Stimulated activated effector memory CD8-positive, alpha-beta T cell treated with anti-CD3 and anti-CD28 coated beads, Interleukin-12 subunit alpha, Interleukin-12 subunit beta, amount 100 ng/mL, for 72 hours (primary cell): Measurements from ENCODE around the gene DTNA.
A peak's percentile ranks its signal among the peaks of the same experiment; 100 is the strongest.
"Not testable (repeated sequence)": the region's sequence is repeated elsewhere in the genome, so short reads cannot be mapped to it uniquely, and the experiment has no call there.

Source experiments
- ATAC-seq: fragments of 150-1000 bp; cut with Tn5 transposase; 2 replicates; pipeline ENCODE4 v1.10.0; 2021
- DNase-seq, 2 donors: peaks; one replicate each; pipeline ENCODE4 v3.0.0; 2021 to 2022; ENCODE audit warnings: low spot score in 2 of 2
- H3K27ac Mint-ChIP-seq: one replicate; pipeline ENCODE4 v1.8.0; 2022; ENCODE audit warnings: mild to moderate bottlenecking, mixed read lengths
- H3K36me3 Mint-ChIP-seq: one replicate; pipeline ENCODE4 v1.8.0; 2022; ENCODE audit warnings: mild to moderate bottlenecking, mixed read lengths
- H3K4me1 Mint-ChIP-seq: one replicate; pipeline ENCODE4 v1.8.0; 2022; ENCODE audit warnings: mixed read lengths
- H3K4me3 Mint-ChIP-seq: one replicate; pipeline ENCODE4 v1.8.0; 2022; ENCODE audit warnings: mild to moderate bottlenecking, mixed read lengths
- H3K9me3 Mint-ChIP-seq: one replicate; pipeline ENCODE4 v1.8.0; 2022; ENCODE audit warnings: mixed read lengths

The DTNA gene

GRCh38 chr18:34901299-34901698 lies 191.2 kb downstream of the DTNA start:
- H3K4me3 Mint-ChIP-seq: no peak overlapping the region
- ATAC-seq (no peak), DNase-seq (no peak)
- H3K36me3 Mint-ChIP-seq: no peaks in the 10 kb centered on the region
- no peaks in the 10 kb centered on the region for H3K4me1 Mint-ChIP-seq
- H3K27ac Mint-ChIP-seq: no peak overlapping the region
- no peaks in the 10 kb centered on the region for H3K9me3 Mint-ChIP-seq

GRCh38 chr18:34904994-34905393 lies 194.9 kb downstream of the DTNA start:
- no peaks in the 10 kb centered on the region for H3K4me1 Mint-ChIP-seq
- peaks cover 6% of the 10 kb centered on the region for H3K9me3 Mint-ChIP-seq
- no peak for ATAC-seq
- no peaks in the 10 kb centered on the region for H3K36me3 Mint-ChIP-seq
- no peak overlapping the region for H3K4me3 Mint-ChIP-seq
- no peak overlapping the region for H3K27ac Mint-ChIP-seq
- no peak for DNase-seq

- not testable (repeated sequence) for DNase-seq, H3K27ac Mint-ChIP-seq, H3K4me1 Mint-ChIP-seq, H3K9me3 Mint-ChIP-seq, H3K4me3 Mint-ChIP-seq, H3K36me3 Mint-ChIP-seq
- ATAC-seq: peak; percentile 19
These were observed 196.9 kb downstream of the DTNA start for GRCh38 chr18:34906985-34907384.

- Mint-ChIP-seq H3K4me3 (no peak overlapping the region), H3K9me3 (peaks cover 6% of the 10 kb centered on the region), H3K4me1 (no peaks in the 10 kb centered on the region), H3K36me3 (no peaks in the 10 kb centered on the region), H3K27ac (no peak overlapping the region)
- DNase-seq: no peak
- peak; percentile 78 for ATAC-seq
These were observed 199.7 kb downstream of the DTNA start for GRCh38 chr18:34909637-34910364.

GRCh38 chr18:34911081-34911480 lies 201.0 kb downstream of the DTNA start:
- Mint-ChIP-seq H3K9me3 (peaks cover 6% of the 10 kb centered on the region), H3K36me3 (no peaks in the 10 kb centered on the region), H3K4me1 (no peaks in the 10 kb centered on the region), H3K4me3 (no peak overlapping the region), H3K27ac (no peak overlapping the region)
- DNase-seq (no peak), ATAC-seq (no peak)

- no peaks in the 10 kb centered on the region for H3K36me3 Mint-ChIP-seq
- peaks cover under 1% of the 10 kb centered on the region for H3K9me3 Mint-ChIP-seq
- H3K4me3 Mint-ChIP-seq: no peak overlapping the region
- DNase-seq: no peak
- ATAC-seq: no peak
- no peaks in the 10 kb centered on the region for H3K4me1 Mint-ChIP-seq
- H3K27ac Mint-ChIP-seq: no peak overlapping the region
These were observed 201.7 kb downstream of the DTNA start for GRCh38 chr18:34911661-34912384.

- no peaks in the 10 kb centered on the region for H3K9me3 Mint-ChIP-seq
- H3K27ac Mint-ChIP-seq: no peak overlapping the region
- no peak overlapping the region for H3K4me3 Mint-ChIP-seq
- DNase-seq: no peak
- no peaks in the 10 kb centered on the region for H3K36me3 Mint-ChIP-seq
- ATAC-seq: no peak
- H3K4me1 Mint-ChIP-seq: no peaks in the 10 kb centered on the region
These were observed 204.0 kb downstream of the DTNA start for GRCh38 chr18:34913837-34914661.

- H3K4me1 Mint-ChIP-seq: no peaks in the 10 kb centered on the region
- no peak for DNase-seq
- H3K36me3 Mint-ChIP-seq: no peaks in the 10 kb centered on the region
- no peak for ATAC-seq
- no peak overlapping the region for H3K27ac Mint-ChIP-seq
- H3K9me3 Mint-ChIP-seq: no peaks in the 10 kb centered on the region
- H3K4me3 Mint-ChIP-seq: no peak overlapping the region
These were observed 204.9 kb downstream of the DTNA start for GRCh38 chr18:34915046-34915445.

GRCh38 chr18:34916539-34916938 lies 206.4 kb downstream of the DTNA start:
- not testable (repeated sequence) for ATAC-seq, H3K27ac Mint-ChIP-seq, H3K4me3 Mint-ChIP-seq, H3K4me1 Mint-ChIP-seq, DNase-seq, H3K36me3 Mint-ChIP-seq, H3K9me3 Mint-ChIP-seq

GRCh38 chr18:34918856-34919255 lies 208.8 kb downstream of the DTNA start:
- no peak overlapping the region for H3K4me3 Mint-ChIP-seq
- H3K36me3 Mint-ChIP-seq: no peaks in the 10 kb centered on the region
- ATAC-seq (no peak), DNase-seq (no peak)
- no peaks in the 10 kb centered on the region for H3K9me3 Mint-ChIP-seq
- H3K27ac Mint-ChIP-seq: no peak overlapping the region
- H3K4me1 Mint-ChIP-seq: no peaks in the 10 kb centered on the region

GRCh38 chr18:34921226-34921625 lies 211.1 kb downstream of the DTNA start:
- no peak for ATAC-seq
- no peaks in the 10 kb centered on the region for H3K36me3 Mint-ChIP-seq
- no peak for DNase-seq
- H3K27ac Mint-ChIP-seq: no peak overlapping the region
- H3K4me1 Mint-ChIP-seq: no peaks in the 10 kb centered on the region
- no peak overlapping the region for H3K4me3 Mint-ChIP-seq
- H3K9me3 Mint-ChIP-seq: no peaks in the 10 kb centered on the region

- no peak for ATAC-seq
- no peaks in the 10 kb centered on the region for H3K4me1 Mint-ChIP-seq
- DNase-seq: no peak
- H3K36me3 Mint-ChIP-seq: no peaks in the 10 kb centered on the region
- no peak overlapping the region for H3K4me3 Mint-ChIP-seq
- no peak overlapping the region for H3K27ac Mint-ChIP-seq
- no peaks in the 10 kb centered on the region for H3K9me3 Mint-ChIP-seq
These were observed 211.8 kb downstream of the DTNA start for GRCh38 chr18:34921811-34922385.

GRCh38 chr18:34922594-34922993 lies 212.5 kb downstream of the DTNA start:
- H3K4me3 Mint-ChIP-seq, ATAC-seq, H3K36me3 Mint-ChIP-seq: not testable (repeated sequence)

GRCh38 chr18:34923911-34924310 lies 213.8 kb downstream of the DTNA start:
- no peak overlapping the region for H3K4me3 Mint-ChIP-seq
- ATAC-seq (no peak), DNase-seq (no peak)
- H3K27ac Mint-ChIP-seq: no peak overlapping the region
- no peaks in the 10 kb centered on the region for H3K36me3 Mint-ChIP-seq
- no peaks in the 10 kb centered on the region for H3K4me1 Mint-ChIP-seq
- no peaks in the 10 kb centered on the region for H3K9me3 Mint-ChIP-seq

More at GRCh38 chr18:34922594-34922993, 212.5 kb downstream of the DTNA start:
- not testable (repeated sequence) for H3K9me3 Mint-ChIP-seq, DNase-seq, H3K4me1 Mint-ChIP-seq, H3K27ac Mint-ChIP-seq

- ATAC-seq (no peak), DNase-seq (no peak)
- Mint-ChIP-seq H3K4me3 (no peak overlapping the region), H3K27ac (no peak overlapping the region), H3K4me1 (no peaks in the 10 kb centered on the region), H3K9me3 (no peaks in the 10 kb centered on the region), H3K36me3 (no peaks in the 10 kb centered on the region)
These were observed 216.6 kb downstream of the DTNA start for GRCh38 chr18:34926683-34927082.
